HG03280 (cell line): ENCODE results near the gene GNGT1.
"Not testable (repeated sequence)": the region's sequence is repeated elsewhere in the genome, so short reads cannot be mapped to it uniquely, and the experiment has no call there.

Source experiments
- ATAC-seq: cut with Tn5 transposase; IDR thresholded peaks from one replicate; pipeline ENCODE4 v1.9.1; 2021; ENCODE audit warnings: mild to moderate bottlenecking, moderate library complexity; ENCODE audit not compliant: unreplicated experiment

Gene GNGT1

GRCh38 chr7:93902777-93903423 lies 3.5 kb upstream of the GNGT1 start:
- no peak for ATAC-seq

- ATAC-seq: no peak
Measured at GRCh38 chr7:93910076-93910994, 4.0 kb downstream of the GNGT1 start.

DNA sequence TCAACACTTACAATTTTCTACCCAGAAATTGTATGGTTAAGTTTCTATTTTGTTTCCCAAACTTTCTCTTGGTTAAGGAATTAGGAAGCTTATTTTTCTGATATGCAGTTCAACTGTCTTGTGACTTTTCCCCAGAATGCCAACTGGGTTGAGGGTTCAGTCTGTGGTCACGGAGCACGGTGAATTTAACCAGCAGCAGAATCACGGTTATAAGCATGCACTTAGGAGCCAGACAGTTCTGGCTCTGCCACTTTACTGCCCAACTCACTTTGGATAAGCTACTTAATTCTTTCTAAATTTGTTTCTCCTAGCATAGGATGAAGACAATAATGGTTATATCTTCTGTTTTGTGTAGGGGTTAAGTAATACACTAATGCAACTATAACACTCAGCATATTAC lies 4.9 kb downstream of the GNGT1 start:
- not testable (repeated sequence) for ATAC-seq

DNA sequence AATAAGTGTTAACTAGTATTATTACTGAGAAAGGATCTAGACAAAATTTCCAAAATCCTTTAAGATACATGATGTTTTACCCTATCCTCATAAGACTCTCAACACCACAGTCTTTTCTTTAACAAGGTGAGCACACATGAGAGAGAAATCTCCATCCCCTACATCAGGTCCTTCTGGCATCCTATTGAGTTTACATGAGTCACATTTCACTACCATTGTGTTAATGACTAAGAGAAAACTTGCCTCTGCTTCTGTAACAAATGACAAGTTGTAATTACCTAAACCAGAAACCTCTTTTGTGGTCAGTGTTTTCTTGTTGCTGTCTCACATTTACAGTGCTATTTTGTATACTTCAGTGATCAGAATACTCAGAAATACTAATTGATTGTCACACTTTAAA lies 5.3 kb downstream of the GNGT1 start:
- ATAC-seq: peak; percentile 48

GRCh38 chr7:93913197-93913596 lies 6.8 kb downstream of the GNGT1 start:
- ATAC-seq: no peak

GRCh38 chr7:93914581-93915066 lies 8.3 kb downstream of the GNGT1 start:
- no peak for ATAC-seq

DNA sequence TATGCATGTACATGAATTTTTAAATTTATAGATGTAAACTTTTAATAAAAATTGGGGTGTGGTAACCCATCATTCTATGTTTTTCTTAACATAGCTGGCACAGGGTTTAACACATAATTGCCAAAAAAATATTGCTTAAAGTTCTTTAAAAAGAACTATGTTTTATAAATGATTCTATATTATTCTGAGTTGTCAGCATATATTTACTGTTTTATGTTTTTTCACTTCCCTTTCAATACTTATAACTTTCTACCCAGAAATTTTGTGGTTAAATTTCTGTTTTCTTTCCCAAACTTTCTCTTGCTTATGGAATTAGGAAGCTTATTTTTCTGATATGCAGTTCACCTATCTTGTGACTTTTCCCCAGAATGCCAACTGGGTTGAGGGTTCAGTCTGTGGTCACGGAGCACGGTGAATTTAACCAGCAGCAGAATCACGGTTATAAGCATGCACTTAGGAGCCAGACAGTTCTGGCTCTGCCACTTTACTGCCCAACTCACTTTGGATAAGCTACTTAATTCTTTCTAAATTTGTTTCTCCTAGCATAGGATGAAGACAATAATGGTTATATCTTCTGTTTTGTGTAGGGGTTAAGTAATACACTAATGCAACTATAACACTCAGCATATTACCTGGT lies 9.0 kb downstream of the GNGT1 start:
- not testable (repeated sequence) for ATAC-seq

- peak; percentile 42 for ATAC-seq
Measured at GRCh38 chr7:93915888-93916287, 9.5 kb downstream of the GNGT1 start.

- ATAC-seq: not testable (repeated sequence)
Measured at GRCh38 chr7:93916315-93916714, 9.9 kb downstream of the GNGT1 start.

DNA sequence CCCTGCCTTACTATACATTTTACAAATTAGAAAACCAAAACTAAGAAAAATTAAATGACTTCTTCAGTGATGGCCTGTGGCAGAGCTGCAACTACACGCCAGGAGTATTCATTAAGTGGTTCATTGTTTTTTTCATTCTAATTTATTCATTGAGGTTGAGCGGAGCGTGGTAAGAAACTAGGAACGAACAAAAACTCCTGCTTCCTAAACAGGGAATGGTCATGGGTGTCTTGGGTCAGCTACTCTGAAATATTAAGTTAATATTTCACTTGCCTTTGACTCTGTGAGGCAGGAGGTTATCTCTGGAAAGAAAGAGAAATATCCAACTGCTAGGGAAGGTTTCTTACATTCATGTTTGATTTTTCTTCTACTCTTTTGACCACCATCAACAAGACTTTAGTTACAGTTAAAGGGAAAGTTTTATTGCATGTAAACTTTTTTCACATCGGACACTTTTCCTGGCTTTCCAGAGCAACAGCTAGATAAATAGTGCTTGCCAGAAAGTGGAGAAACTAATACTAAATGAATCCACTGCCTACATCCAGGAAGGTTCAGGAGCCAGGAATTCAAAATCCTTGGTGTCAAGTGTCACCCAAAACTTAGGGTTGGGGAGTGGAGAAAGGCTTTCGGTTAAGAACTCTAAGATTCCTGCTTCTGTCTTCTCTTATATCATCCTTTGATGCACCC lies 14.3 kb downstream of the GNGT1 start:
- ATAC-seq: no peak

DNA sequence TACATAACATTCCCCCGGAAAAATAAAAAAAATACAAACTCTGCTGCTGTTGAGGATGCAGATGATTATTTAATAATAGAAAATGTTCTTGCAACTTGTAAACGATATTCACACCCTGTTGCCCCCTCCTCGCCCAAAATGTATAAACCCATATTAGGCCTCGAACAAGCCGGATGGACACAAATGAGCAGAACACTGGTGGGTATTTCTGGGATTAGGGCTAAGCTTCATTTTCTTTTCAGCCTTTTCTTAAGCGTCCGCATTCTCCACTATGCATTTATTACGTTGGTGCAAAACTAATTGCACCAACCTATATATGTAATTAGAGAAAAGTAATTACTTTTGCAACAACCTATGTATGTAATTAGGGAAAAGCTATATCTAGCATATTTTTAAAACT lies 14.8 kb downstream of the GNGT1 start:
- no peak for ATAC-seq

DNA sequence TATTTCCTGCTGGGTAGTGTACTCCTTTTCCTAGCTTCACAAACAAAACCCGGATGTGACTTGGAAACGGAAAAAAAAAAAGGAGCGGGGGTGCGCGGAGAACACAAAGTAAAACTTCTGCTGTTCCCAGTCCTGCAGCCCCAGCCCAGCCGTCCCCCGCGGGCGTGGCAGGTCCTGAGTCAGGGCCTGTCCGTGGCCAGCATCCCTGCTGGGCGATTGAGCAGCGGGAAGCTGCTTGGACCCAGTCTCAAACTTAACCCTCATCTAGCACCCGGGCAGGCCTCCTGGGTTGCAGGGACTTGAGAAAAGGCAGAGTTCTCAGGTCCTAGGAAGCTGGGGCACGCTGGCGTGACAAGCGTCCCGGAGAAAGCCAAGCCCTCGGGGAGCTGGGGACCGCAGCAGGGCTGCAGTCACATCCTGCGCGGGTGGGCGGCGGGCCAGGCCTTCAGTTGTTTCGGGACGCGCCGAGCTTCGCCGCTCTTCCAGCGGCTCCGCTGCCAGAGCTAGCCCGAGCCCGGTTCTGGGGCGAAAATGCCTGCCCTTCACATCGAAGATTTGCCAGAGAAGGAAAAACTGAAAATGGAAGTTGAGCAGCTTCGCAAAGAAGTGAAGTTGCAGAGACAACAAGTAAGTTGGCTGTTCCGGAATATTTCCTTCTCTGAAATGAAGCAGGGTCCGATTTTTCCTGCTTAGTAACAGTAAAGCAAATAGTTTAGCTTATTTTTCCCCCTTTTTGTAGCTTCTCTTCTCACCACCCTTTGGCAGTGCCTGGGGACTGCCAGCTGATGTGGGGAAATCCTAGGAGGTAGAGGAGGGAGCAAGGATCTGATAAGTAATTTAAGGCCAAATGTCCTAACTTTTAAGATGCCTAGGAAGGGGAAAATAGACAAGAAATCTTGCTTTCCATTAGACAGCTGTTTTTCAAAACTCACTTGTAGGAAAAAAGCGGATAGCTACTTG lies 15.5 kb downstream of the GNGT1 start, which contains the start of gene GNG11:
TSS of gene GNG11 (plus strand) at position 129 of the 960 bp plus-strand sequence. CDS start at position 532, 403 bp downstream.
- ATAC-seq: no peak

GRCh38 chr7:93923296-93923695 lies 16.9 kb downstream of the GNGT1 start:
- ATAC-seq: no peak

DNA sequence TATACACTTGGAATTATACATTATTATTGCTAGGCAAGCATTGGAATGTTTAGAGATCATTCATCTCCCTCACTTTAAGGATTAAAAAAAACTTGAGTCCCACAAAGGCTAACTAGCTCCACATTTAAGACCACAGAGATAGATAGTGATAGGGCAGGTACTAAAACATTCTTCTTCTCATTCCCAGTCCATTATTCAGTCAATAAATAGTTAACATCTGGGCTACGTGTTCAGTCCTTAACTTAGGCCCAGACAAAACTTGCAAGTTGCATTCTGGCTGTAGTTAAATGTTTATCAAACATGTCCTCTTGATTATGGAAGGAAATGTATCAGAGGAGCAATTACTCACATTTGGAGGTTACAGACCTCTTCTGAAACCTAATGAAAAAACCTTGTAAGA lies 17.6 kb downstream of the GNGT1 start:
- no peak for ATAC-seq

DNA sequence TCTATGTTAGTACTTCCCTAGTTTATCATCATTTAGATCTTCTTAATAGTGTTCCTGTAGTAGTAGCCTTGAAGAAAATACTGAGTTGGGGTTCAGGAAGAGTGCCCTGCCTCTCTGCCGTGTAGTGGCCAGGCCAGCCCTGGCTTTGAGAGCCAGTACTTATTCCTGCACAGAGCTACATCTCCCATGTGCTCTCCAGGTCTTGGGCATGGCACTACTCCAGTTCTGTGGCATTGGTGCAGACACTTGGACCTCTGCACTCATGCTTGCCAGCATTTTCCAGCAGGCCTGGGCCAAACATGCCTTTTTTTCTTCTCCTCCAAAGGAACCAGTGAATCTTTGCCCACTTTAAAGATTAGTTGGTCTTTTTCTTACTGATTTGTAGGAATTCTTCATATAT lies 20.4 kb downstream of the GNGT1 start:
- no peak for ATAC-seq

- no peak for ATAC-seq
Measured at GRCh38 chr7:93927585-93927984, 21.2 kb downstream of the GNGT1 start.

- ATAC-seq: no peak
Measured at GRCh38 chr7:93931655-93932054, 25.3 kb downstream of the GNGT1 start.

DNA sequence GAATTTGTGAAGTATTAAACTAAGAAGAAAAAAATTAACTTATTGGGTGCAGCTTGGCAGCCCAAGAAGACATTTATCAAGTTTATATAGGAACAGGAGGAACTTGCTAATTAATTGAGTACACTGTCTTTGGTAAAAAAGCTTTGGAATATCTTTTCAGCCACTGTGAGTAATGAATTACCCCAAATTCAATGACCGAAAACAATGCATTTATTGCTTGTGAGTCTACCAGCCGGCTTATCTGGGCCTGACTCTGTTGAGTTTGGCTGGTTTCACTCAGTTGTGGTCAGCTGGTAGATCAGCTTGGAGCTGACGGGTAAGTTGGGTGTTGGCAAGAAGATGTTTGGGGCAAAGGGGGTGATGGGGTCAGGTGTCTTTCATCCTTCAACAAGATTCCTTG lies 26.8 kb downstream of the GNGT1 start:
- ATAC-seq: no peak

DNA sequence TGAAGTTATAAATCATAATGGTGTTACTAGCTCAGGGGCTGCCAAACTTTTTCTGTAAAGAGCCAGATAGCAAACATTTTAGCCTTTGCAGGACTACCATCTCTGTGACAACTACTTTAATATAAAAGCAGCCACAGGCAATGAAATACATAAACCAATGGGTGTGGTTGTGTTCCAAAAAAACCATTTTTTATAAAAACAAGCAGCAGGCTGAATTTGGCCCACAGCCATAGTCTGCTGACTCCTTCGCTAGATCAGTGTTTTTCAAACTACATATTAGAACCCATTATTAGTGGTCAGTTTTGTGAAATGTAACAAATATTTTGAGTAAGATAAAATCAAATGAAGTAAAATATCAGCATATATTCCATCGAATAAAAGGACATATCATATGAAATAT lies 28.7 kb downstream of the GNGT1 start:
- no peak for ATAC-seq

- ATAC-seq: no peak
Measured at GRCh38 chr7:93937818-93938217, 31.5 kb downstream of the GNGT1 start.
